ENCODE data around the gene ADGRV1. TPM values are rescaled to one million over a fixed set of nuclear protein-coding genes. Genes with fewer than 3 reads are reported as not detected.

ADGRV1 gene
- total RNA-seq, 2 experiments from 2014 or later: not detected

- Histone ChIP-seq H3K4me3 (ENCODE audit: low read depth, low read length, poor library complexity, severe bottlenecking) (no peak overlapping the region), H4K20me1 (ENCODE audit: insufficient read depth, low read length) (no peaks in the 10 kb centered on the region), H3K27ac (ENCODE audit: low read depth, low read length, poor library complexity, severe bottlenecking) (no peak overlapping the region), H3K36me3 (ENCODE audit: insufficient read depth, low read length) (no peaks in the 10 kb centered on the region), H3K9me3 (ENCODE audit: low read length) (no peaks in the 10 kb centered on the region), H2AFZ (ENCODE audit: low read length) (no peak overlapping the region), H3K4me1 (ENCODE audit: insufficient read depth, low read length, poor library complexity, severe bottlenecking) (no peaks in the 10 kb centered on the region), H3K4me2 (ENCODE audit: low read length) (no peak overlapping the region), H3K9me2 (ENCODE audit: insufficient read depth, low read length) (no peaks in the 10 kb centered on the region), H3K79me2 (ENCODE audit: insufficient read depth, low read depth, low read length) (no peaks in the 10 kb centered on the region)
- DNase-seq (ENCODE audit: low spot score): no peak
- POLR2A ChIA-PET: interaction anchor here (0.9 kb wide), 1 partner anchor 14 kb away, joined by 9 read pairs; no protein-coding TSS in a partner anchor
- intact Hi-C loops (cut with micrococcal nuclease; ENCODE audit: unreplicated experiment): no loop called here
- no peak for TF ChIP-seq CTCF (conservative IDR thresholded peaks at IDR 0.05; ENCODE audit: low read length)
- TF ChIP-seq EZH2phosphoT487 (IDR thresholded peaks at IDR 0.05; ENCODE audit: borderline replicate concordance, low read depth, low read length): no peak
- BruUV-seq (replicated peaks): no TSS peak
- CTCF ChIA-PET (ENCODE audit: unreplicated experiment): no interaction called here
These were observed 532.4 kb downstream of the ADGRV1 start for GRCh38 chr5:91090995-91091394.

- Histone ChIP-seq H2AFZ (ENCODE audit: low read length) (no peak overlapping the region), H3K9me2 (ENCODE audit: insufficient read depth, low read length) (no peaks in the 10 kb centered on the region), H3K4me1 (ENCODE audit: insufficient read depth, low read length, poor library complexity, severe bottlenecking) (no peaks in the 10 kb centered on the region), H3K36me3 (ENCODE audit: insufficient read depth, low read length) (no peaks in the 10 kb centered on the region), H3K27ac (ENCODE audit: low read depth, low read length, poor library complexity, severe bottlenecking) (no peak overlapping the region), H4K20me1 (ENCODE audit: insufficient read depth, low read length) (no peaks in the 10 kb centered on the region), H3K4me3 (ENCODE audit: low read depth, low read length, poor library complexity, severe bottlenecking) (no peak overlapping the region), H3K4me2 (ENCODE audit: low read length) (no peak overlapping the region), H3K79me2 (ENCODE audit: insufficient read depth, low read depth, low read length) (no peaks in the 10 kb centered on the region), H3K9me3 (ENCODE audit: low read length) (no peaks in the 10 kb centered on the region)
- intact Hi-C loops (cut with micrococcal nuclease; ENCODE audit: unreplicated experiment): no loop called here
- BruUV-seq (replicated peaks): no TSS peak
- CTCF ChIA-PET (ENCODE audit: unreplicated experiment): no interaction called here
- POLR2A ChIA-PET: interaction anchor here (0.9 kb wide), 1 partner anchor 13 kb away, joined by 9 read pairs; no protein-coding TSS in a partner anchor
- DNase-seq (ENCODE audit: low spot score): no peak
- TF ChIP-seq CTCF (conservative IDR thresholded peaks at IDR 0.05; ENCODE audit: low read length): no peak
- TF ChIP-seq EZH2phosphoT487 (IDR thresholded peaks at IDR 0.05; ENCODE audit: borderline replicate concordance, low read depth, low read length): no peak
These were observed 533.1 kb downstream of the ADGRV1 start for GRCh38 chr5:91091471-91092234.
